Loucy (cell line): ENCODE results near the gene FADS1.

ENCODE experiments used
- H2AFZ ChIP-seq: fragments of 200-600 bp; sonication (generic); 2 replicates; pipeline ENCODE4 v1.6.0; 2016; ENCODE audit warnings: antibody characterized with exemption, mild to moderate bottlenecking, low read length, moderate library complexity
- H3F3A ChIP-seq: fragments of 200-600 bp; 2 replicates; pipeline ENCODE4 v1.6.0; 2016; ENCODE audit warnings: antibody characterized with exemption, low read depth, mild to moderate bottlenecking
- H3K27me3 ChIP-seq: fragments of 200-600 bp; sonication (generic); 2 replicates; pipeline ENCODE4 v1.6.1; 2014; ENCODE audit warnings: low read length, mild to moderate bottlenecking; ENCODE audit not compliant: insufficient read depth, poor library complexity, severe bottlenecking
- H3K36me3 ChIP-seq: fragments of 200-600 bp; sonication (generic); 2 replicates; pipeline ENCODE4 v1.6.1; 2016; ENCODE audit warnings: low read length; ENCODE audit not compliant: insufficient read depth
- H3K4me1 ChIP-seq: fragments of 200-600 bp; sonication (generic); 2 replicates; pipeline ENCODE4 v1.5.1; 2014; ENCODE audit warnings: low read length, mild to moderate bottlenecking; ENCODE audit not compliant: insufficient read depth, poor library complexity, severe bottlenecking
- H3K4me2 ChIP-seq: fragments of 200-600 bp; sonication (generic); 2 replicates; pipeline ENCODE4 v1.6.0; 2014; ENCODE audit warnings: antibody characterized with exemption, low read length, low read depth, mild to moderate bottlenecking; ENCODE audit not compliant: poor library complexity, severe bottlenecking
- H3K4me3 ChIP-seq: fragments of 200-600 bp; sonication (generic); 2 replicates; pipeline ENCODE4 v1.5.1; 2014; ENCODE audit warnings: low read length, mild to moderate bottlenecking, mixed read lengths; ENCODE audit not compliant: poor library complexity, severe bottlenecking
- H3K79me2 ChIP-seq: fragments of 200-600 bp; sonication (generic); 2 replicates; pipeline ENCODE4 v1.6.1; 2014; ENCODE audit warnings: low read length; ENCODE audit not compliant: insufficient read depth
- H3K9ac ChIP-seq: fragments of 200-600 bp; sonication (generic); 2 replicates; pipeline ENCODE4 v1.6.0; 2014; ENCODE audit warnings: mild to moderate bottlenecking, low read depth, low read length, moderate library complexity; ENCODE audit not compliant: poor library complexity, severe bottlenecking
- H3K9me2 ChIP-seq: fragments of 200-600 bp; sonication (generic); replicated peaks from 2 replicates; pipeline ENCODE4 v1.6.1; 2016; ENCODE audit warnings: low read depth, low read length, mixed read lengths
- H3K9me3 ChIP-seq: fragments of 200-600 bp; sonication (generic); 2 replicates; pipeline ENCODE4 v1.6.1; 2014; ENCODE audit warnings: mild to moderate bottlenecking, antibody characterized with exemption, low read length, low read depth; ENCODE audit not compliant: insufficient read depth
- H4K20me1 ChIP-seq: fragments of 200-600 bp; sonication (generic); 2 replicates; pipeline ENCODE4 v1.6.0; 2014; ENCODE audit warnings: antibody characterized with exemption, low read length, mild to moderate bottlenecking; ENCODE audit not compliant: insufficient read depth, poor library complexity, severe bottlenecking
- EZH2phosphoT487 ChIP-seq: fragments of 200-600 bp; IDR thresholded peaks from 2 replicates; pipeline ENCODE4 v1.6.1; 2018; ENCODE audit warnings: antibody characterized with exemption, mild to moderate bottlenecking, moderate library complexity, borderline replicate concordance
- TF ChIP-seq, protein P1 (sequence below): fragments of 200-600 bp; sonication (generic); conservative IDR thresholded peaks from 2 replicates; pipeline ENCODE4 v1.5.1; 2014; ENCODE audit warnings: mild to moderate bottlenecking, antibody characterized with exemption, low read length

The FADS1 gene

DNA sequence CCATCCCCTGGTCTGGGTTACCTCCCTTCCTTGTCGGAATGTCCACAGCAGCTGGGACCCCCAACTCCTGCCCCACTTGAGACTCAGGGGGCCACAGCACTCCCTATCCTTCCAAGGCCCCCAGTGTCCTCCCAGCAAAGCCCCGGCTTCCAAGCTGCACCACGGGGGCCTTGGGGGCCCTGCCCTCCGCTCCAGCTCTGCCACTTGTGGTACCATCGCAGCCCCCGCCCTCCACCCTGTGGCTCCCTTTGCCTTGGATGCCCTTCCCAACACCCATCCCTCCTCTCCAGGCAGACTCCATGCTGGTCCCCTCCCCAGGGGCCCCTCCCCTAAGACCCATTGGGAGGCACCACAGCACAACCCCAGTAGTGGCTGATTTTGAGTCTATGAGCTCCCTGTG, 41.7 kb downstream of the FADS1 start:
- H3K4me2 ChIP-seq = no peak overlapping the region
- H3K79me2 ChIP-seq = no peaks in the 10 kb centered on the region
- H3F3A ChIP-seq = no peaks in the 10 kb centered on the region
- H3K9ac ChIP-seq = no peak overlapping the region
- no peaks in the 10 kb centered on the region for H3K9me2 ChIP-seq
- no peak for TF ChIP-seq EZH2phosphoT487
- no peaks in the 10 kb centered on the region for H3K36me3 ChIP-seq
- no peaks in the 10 kb centered on the region for H3K4me1 ChIP-seq
- H3K4me3 ChIP-seq = no peak overlapping the region
- H2AFZ ChIP-seq = no peak overlapping the region
- no peaks in the 10 kb centered on the region for H3K9me3 ChIP-seq
- H3K27me3 ChIP-seq = no peaks in the 10 kb centered on the region
- H4K20me1 ChIP-seq = no peaks in the 10 kb centered on the region

DNA sequence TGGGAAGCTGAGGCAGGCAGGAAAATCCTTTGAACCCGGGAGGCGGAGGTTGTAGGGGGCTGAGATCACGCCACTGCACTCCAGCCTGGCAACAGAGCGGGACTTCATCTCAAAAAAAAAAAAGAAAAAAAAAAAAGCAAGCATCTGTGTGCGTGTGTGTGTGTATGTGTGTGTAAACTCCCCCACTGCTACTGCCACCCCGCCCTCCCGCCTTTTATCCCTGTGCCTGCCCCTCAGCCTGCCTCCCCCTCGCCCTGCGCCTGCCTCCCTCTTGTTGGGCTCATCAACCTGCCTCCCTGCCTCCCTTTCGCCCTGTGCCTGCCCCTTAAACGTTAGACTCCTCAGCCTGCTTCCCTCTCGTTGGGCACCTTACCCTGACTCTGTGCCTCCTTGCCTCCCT, 42.4 kb downstream of the FADS1 start:
- no peaks in the 10 kb centered on the region for H3K27me3 ChIP-seq
- H3K4me2 ChIP-seq = no peak overlapping the region
- no peak overlapping the region for H2AFZ ChIP-seq
- no peaks in the 10 kb centered on the region for H4K20me1 ChIP-seq
- no peaks in the 10 kb centered on the region for H3K4me1 ChIP-seq
- H3K9ac ChIP-seq = no peak overlapping the region
- no peaks in the 10 kb centered on the region for H3K9me2 ChIP-seq
- no peaks in the 10 kb centered on the region for H3K9me3 ChIP-seq
- H3K4me3 ChIP-seq = no peak overlapping the region
- no peaks in the 10 kb centered on the region for H3K79me2 ChIP-seq
- TF ChIP-seq EZH2phosphoT487 = no peak
- TF ChIP-seq, protein P1, sequence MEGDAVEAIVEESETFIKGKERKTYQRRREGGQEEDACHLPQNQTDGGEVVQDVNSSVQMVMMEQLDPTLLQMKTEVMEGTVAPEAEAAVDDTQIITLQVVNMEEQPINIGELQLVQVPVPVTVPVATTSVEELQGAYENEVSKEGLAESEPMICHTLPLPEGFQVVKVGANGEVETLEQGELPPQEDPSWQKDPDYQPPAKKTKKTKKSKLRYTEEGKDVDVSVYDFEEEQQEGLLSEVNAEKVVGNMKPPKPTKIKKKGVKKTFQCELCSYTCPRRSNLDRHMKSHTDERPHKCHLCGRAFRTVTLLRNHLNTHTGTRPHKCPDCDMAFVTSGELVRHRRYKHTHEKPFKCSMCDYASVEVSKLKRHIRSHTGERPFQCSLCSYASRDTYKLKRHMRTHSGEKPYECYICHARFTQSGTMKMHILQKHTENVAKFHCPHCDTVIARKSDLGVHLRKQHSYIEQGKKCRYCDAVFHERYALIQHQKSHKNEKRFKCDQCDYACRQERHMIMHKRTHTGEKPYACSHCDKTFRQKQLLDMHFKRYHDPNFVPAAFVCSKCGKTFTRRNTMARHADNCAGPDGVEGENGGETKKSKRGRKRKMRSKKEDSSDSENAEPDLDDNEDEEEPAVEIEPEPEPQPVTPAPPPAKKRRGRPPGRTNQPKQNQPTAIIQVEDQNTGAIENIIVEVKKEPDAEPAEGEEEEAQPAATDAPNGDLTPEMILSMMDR = no peak
- no peaks in the 10 kb centered on the region for H3K36me3 ChIP-seq
- H3F3A ChIP-seq = no peaks in the 10 kb centered on the region

DNA sequence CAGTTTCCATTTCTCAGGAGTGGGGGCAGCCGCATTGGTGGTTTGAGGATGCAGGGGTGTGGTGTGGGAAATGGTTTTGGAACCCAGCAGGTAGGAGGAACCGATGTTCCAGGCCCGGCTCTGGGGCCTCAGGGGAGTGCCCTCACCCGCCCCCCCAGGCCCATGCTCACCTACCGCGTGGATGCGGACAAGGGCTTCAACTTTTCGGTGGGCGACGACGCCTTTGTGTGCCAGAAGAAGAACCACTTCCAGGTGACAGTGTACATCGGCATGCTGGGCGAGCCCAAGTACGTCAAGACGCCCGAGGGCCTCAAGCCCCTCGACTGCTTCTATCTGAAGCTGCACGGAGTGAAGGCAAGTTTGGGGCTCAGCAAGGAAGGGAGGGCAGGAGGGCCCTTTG, 43.0 kb downstream of the FADS1 start:
- no peaks in the 10 kb centered on the region for H3K4me1 ChIP-seq
- H4K20me1 ChIP-seq = no peaks in the 10 kb centered on the region
- H3K4me3 ChIP-seq = no peak overlapping the region
- no peaks in the 10 kb centered on the region for H3F3A ChIP-seq
- no peak for TF ChIP-seq EZH2phosphoT487
- TF ChIP-seq, protein P1 = no peak
- no peaks in the 10 kb centered on the region for H3K79me2 ChIP-seq
- no peak overlapping the region for H2AFZ ChIP-seq
- H3K9me2 ChIP-seq = no peaks in the 10 kb centered on the region
- H3K9me3 ChIP-seq = no peaks in the 10 kb centered on the region
- H3K27me3 ChIP-seq = no peaks in the 10 kb centered on the region
- no peak overlapping the region for H3K4me2 ChIP-seq
- H3K9ac ChIP-seq = no peak overlapping the region
- H3K36me3 ChIP-seq = no peaks in the 10 kb centered on the region

DNA sequence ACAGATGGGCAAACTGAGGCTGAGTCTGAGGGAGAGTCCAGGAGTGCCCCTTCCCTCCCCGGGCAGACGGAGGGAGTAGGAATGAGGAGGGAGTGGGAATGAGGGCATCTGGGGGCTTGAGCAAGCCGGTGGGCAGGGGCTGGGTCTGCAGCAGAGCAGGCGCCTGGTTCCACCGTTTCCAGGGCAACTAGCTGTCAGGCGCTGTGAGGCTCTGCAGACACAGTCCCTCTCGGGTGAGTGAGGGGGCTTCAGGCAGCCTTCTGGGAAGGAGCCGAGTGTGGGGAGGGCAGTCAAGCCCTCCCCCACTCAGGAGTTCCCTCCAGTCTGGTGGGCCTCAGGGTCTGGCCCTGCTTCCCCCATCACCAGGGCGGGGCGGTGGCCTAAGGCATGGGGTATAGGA, 43.4 kb downstream of the FADS1 start:
- no peak overlapping the region for H3K9ac ChIP-seq
- H3K36me3 ChIP-seq = no peaks in the 10 kb centered on the region
- H3K4me3 ChIP-seq = no peak overlapping the region
- no peak overlapping the region for H3K4me2 ChIP-seq
- no peaks in the 10 kb centered on the region for H3K27me3 ChIP-seq
- H3K79me2 ChIP-seq = no peaks in the 10 kb centered on the region
- H3K9me2 ChIP-seq = no peaks in the 10 kb centered on the region
- H3F3A ChIP-seq = no peaks in the 10 kb centered on the region
- H4K20me1 ChIP-seq = no peaks in the 10 kb centered on the region
- no peak overlapping the region for H2AFZ ChIP-seq
- no peaks in the 10 kb centered on the region for H3K4me1 ChIP-seq
- no peak for TF ChIP-seq EZH2phosphoT487
- TF ChIP-seq, protein P1 = no peak
- H3K9me3 ChIP-seq = no peaks in the 10 kb centered on the region
